Fibroblast of mammary gland (primary cell): Measurements from ENCODE around the gene ZNF358.

Experiments used
- DNase-seq: peaks from one replicate; pipeline ENCODE4 v3.0.0-alpha.2; 2010; ENCODE audit warnings: low read depth
- H3K4me3 ChIP-seq: 2 replicates; pipeline ENCODE4 v1.5.1; 2011; ENCODE audit warnings: low read depth, mild to moderate bottlenecking, low read length, moderate library complexity; ENCODE audit not compliant: control insufficient read depth
- CTCF ChIP-seq: conservative IDR thresholded peaks from 2 replicates; pipeline ENCODE4 v1.5.1; 2011; ENCODE audit warnings: low read depth, low read length, inconsistent platforms; ENCODE audit not compliant: control insufficient read depth, insufficient read depth

The ZNF358 gene

GRCh38 chr19:7500811-7501450 is 15.0 kb upstream of the ZNF358 start:
- TF ChIP-seq CTCF, result no peak
- no peak overlapping the region for H3K4me3 ChIP-seq
- peak; percentile 29 for DNase-seq

GRCh38 chr19:7502552-7502951 is 13.4 kb upstream of the ZNF358 start:
- H3K4me3 ChIP-seq, result no peak overlapping the region
- TF ChIP-seq CTCF, result no peak
- DNase-seq, result no peak

- no peak overlapping the region for H3K4me3 ChIP-seq
- TF ChIP-seq CTCF, result no peak
- DNase-seq, result no peak
Measured at GRCh38 chr19:7504684-7505083, 11.2 kb upstream of the ZNF358 start.

- H3K4me3 ChIP-seq, result no peak overlapping the region
- TF ChIP-seq CTCF, result no peak
- DNase-seq, result no peak
Measured at GRCh38 chr19:7505288-7505681, 10.6 kb upstream of the ZNF358 start.

- H3K4me3 ChIP-seq, result peak overlapping the region; percentile 17
- TF ChIP-seq CTCF, result no peak
- DNase-seq, result no peak
Measured at GRCh38 chr19:7505682-7506384, 10.1 kb upstream of the ZNF358 start.

GRCh38 chr19:7506385-7507328 is 9.2 kb upstream of the ZNF358 start:
- peak; percentile 95 for DNase-seq
- no peak for TF ChIP-seq CTCF
- H3K4me3 ChIP-seq, result peak overlapping the region; percentile 17
